Skeletal muscle cell (primary cell): Measurements from ENCODE around the gene GRHL3.

ENCODE experiments used
- DNase-seq: peaks from one replicate; pipeline ENCODE4 v3.0.0-alpha.2; 2010; ENCODE audit warnings: low read depth
- H3K4me3 ChIP-seq: 2 replicates; pipeline ENCODE4 v1.5.1; 2011; ENCODE audit warnings: low read depth, mild to moderate bottlenecking, control low read depth, low read length, moderate library complexity

Gene GRHL3

DNA sequence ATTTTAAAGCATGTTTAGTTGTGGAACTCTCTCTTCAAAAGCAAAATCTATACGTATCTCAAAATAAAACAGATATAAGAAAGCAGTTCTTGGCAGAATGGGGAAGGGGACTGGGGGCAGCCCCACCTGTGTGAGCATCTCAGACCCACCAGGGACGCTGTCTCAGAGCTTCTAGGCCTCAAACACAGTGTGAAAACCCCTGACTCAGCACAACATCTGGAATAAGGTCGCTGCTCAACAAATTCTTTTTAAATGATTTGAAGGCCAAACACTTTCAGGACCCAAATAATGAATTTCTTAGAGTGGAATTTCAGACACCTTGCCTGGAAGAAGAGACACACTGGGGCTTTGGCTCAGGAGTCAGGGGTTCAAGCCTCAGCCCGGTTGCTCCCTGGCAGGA, 27.1 kb upstream of the GRHL3 start:
- no peak for DNase-seq
- no peak overlapping the region for H3K4me3 ChIP-seq

DNA sequence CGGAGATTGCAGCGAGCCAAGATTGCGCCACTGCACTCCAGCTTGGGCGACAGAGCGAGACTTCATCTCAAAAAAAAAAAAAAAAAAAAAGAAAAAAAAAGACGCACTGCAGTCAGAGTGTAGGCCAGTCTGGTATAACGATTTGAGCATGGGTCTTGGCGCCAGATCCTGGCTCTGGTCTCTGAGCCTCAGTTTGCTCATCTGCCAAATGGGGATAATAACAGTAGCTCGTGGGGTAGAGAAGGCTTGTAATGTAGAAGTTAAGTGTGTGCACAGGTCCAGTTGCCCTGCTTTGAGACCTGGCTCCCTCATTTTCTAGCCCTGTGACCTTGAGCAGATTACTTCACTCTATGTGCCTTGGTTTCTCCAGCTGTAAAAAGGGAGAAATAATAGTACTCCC, 26.3 kb upstream of the GRHL3 start:
- no peak overlapping the region for H3K4me3 ChIP-seq
- DNase-seq, result no peak

DNA sequence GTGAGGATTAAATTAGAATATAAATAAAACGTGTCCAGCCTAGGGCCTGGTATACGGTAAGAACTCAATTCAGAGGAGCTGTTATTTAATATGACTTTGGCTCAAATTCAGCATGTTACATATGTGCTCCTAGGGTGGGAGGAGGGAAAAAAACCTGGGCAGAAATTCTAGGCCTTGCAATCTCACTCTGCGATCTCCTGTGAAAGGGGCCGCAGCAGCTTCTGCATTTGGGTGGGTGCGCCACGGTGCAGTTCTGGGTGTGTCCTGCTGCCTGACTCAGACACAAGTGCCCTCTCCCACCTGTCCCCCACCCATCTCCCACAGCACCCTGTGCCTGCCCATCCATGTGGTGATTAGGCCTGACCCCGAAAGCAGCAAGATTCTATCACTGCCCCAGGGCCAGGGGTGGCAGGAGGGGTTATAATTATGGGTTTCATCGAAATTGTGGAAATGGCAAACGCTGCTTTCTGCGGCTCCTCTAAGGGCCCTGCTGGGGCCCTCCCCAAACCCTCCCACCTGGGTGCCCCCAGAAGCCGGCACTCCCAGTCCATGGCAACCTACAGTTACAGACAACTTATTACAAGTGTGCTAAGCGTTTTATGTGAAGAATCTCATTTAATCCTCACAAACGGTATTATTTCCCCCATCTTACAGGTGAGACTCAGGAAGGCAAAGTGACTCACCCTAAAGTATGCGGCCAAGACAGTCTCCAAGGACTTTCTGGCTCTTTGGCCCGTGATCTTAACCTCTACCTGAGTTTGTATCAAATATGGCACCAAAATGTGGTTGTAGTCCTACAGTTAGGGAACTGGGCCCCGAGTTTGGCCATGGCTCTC, 25.5 kb upstream of the GRHL3 start:
- no peak overlapping the region for H3K4me3 ChIP-seq
- DNase-seq, result no peak

DNA sequence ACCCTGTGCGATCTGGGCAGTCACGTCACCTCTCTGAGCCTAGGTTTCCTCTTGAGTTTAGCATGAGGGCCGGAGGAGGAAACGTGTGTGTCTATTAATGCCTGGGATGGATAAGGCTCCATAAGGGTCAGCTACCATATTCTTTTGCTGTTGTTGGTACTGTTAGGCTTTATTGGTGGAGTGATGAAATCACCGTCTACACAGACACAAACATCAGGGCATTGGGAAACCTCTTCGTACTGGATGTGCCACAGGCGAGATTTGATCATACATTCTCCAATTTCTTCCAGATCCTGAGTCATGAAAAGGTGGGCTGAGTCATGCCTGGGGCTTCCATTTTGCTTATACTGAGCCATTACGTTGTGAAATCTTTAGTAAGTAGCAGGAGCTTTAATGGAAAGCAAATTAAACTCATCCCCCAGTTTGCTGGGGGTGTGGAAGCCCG, 24.9 kb upstream of the GRHL3 start:
- no peak overlapping the region for H3K4me3 ChIP-seq
- peak; percentile 96 for DNase-seq

DNA sequence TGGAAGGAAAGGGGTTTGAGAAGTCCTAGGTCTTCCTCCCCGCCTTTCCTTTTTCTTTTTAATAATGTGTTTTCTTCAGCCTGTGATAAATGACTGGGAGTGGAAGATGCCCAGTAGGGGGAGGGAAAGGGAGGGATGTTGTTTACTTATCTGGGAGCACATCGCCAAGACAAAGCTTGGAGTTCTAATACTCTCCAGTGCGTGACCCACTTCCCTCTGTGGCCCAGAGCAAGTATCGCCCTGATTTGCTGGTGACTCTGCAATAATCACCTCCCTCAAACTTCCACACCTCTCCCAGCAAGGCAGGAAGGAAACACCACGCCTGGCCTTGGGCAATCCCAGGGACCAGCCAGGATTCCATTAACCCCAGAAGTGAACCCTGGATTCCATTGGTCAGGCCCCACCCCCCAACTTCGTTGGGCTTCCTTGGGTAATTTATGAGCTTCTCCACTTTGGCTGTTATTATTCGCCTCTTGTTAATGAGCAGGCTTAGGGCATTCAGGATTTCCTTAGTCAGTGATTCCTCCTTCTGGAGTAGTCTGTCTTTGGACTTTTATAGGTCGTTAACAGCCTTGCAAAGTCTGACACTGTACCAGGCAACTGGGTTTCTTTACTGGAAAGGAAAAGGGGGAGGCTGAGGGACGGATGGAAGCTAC, 24.3 kb upstream of the GRHL3 start:
- peak; percentile 65 for DNase-seq
- H3K4me3 ChIP-seq, result no peak overlapping the region

DNA sequence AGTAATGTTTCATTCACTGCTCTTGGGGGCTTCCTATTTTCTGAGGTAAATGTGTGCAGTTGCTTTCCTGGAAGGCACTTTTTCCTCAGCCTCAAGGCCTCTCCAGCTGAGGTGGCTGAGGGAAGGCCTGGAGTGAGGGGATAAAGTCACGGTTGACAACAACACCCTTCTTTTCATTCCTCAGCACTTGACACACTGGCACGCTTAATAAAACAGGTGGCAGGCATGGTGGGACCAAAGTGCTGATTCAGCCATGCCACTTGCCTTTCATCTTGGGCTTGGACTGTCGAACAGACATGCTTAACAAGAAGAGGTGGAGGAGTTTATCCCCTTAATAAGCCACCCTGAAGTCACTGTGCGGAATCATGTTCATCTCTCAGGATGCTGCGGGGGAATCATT, 23.6 kb upstream of the GRHL3 start:
- no peak overlapping the region for H3K4me3 ChIP-seq
- no peak for DNase-seq

DNA sequence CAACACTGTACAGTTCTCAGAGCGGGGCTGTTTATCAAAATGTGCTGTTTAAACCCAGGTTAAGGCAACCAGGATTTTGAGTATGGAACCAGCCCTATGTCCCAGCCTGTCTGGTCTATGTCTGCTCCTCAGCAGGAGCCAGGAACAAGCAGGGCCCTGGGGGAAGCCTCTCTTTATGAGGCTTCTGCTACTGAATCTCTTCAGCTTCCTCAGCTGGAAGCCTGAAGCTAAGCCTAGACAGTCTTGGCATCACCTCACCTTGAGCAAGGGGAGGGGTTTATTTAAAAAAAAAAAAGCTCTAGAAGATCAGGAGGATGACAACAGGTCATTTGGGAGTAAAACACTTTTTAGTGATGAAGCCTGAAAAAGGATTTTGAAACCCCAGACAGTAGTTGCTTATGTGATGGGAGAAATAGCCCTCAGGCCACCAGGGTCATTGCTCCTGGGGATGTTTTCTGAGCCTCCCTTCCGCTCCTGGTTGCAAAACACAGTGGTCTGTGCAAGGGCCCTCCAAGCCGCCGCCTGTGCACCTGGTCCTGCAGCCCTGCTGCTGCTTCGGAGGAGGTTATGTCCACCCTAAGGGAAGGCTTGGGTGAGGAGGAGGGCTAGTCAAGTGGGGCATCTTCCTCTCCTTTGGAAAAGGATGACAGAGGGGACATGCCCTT, 21.8 kb upstream of the GRHL3 start:
- no peak overlapping the region for H3K4me3 ChIP-seq
- DNase-seq, result no peak

DNA sequence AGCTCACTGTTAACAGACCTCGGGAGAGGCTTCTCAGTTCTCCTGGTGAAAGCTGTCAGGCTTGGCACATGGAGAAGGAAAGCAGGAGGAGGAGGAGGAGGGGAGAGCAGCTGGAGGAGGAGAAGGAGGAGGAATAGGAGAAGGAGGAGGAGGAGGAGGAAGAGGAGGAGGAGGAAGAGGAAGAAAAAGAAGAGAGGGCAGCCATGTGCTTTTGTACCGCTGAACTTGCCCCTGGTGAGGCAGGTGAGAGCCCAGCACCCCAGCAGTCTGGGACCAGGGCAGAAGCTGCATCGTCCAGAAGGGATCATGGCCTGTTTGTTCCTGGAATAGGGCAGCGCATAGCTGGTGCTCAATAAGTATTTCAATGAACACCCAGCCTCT, 21.3 kb upstream of the GRHL3 start:
- H3K4me3 ChIP-seq, result no peak overlapping the region
- DNase-seq, result no peak

DNA sequence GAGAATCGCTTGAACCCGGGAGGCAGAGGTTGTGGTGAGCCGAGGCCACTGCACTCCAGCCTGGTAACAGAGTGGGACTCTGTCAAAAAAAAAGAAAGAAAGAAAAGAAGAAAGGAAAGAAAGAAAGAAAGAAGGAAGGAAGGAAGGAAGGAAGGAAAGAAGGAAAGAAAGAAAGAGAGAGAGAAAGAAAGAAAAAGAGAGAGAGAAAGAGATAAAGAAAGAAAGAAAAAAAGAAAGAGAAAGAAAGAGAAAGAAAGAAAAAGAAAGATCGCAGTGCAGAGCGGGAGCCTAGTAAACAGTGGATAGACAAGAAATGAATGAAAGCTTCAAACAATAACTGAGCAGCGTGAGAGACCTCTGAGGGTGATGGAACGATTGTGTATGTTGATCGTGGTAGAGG, 20.6 kb upstream of the GRHL3 start:
- no peak for DNase-seq
- no peak overlapping the region for H3K4me3 ChIP-seq

DNA sequence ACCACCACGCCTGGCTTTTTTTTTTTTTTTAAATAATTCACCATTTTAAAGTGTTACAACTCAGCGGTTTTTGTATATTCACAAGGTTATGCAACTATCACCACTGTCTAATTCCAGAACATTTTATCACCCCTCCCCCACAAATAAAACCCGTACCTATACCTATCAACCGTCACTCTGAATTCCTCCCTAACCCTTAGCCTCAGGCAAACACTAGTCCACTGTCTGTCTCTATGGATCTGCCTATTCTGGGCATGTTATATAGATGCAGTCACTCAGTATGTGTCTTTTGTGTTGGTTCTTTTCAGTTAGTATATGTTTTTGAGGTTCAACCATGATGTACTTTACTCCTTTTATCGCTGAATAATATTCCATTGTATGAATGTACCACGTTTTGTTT, 19.3 kb upstream of the GRHL3 start:
- H3K4me3 ChIP-seq, result no peak overlapping the region
- DNase-seq, result no peak

DNA sequence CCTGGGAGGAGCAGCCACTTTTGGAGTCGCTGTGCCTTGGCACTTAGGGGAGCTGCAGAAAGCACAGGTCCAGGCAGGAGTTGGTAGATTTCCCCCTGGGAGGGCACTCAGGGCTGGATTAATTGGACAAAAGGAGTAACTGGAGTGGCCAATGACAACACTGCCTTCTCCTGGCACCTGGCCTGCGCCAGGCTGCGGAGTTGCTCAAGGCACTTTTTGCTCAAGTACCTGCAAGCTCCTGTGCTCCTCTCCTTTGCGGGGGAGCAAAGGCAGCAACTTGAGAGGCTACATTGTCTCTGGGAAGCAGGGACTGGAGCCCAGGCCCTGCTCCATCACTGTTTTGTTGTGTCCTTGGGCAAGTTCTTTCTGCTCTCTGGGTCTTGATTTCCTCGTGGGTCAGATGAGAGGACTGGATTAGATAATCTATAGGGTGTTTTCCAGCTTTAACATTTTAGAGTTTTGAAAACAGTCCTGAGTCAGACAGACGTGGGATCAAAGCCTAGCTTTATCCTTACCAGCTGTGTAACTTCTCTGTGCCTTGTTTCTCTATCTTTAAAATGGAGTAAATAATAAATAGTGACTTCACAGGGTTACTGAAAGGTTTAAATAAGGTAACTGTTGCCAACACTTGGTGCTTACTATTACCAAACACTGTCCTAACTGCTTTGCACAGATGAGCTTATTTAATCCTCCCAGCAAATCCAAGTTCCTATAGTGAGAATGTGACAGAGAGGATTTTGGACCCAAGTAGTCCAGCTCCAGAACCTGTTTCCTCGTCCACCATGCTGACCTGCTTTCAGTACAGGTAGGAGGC, 18.0 kb upstream of the GRHL3 start:
- DNase-seq, result no peak

DNA sequence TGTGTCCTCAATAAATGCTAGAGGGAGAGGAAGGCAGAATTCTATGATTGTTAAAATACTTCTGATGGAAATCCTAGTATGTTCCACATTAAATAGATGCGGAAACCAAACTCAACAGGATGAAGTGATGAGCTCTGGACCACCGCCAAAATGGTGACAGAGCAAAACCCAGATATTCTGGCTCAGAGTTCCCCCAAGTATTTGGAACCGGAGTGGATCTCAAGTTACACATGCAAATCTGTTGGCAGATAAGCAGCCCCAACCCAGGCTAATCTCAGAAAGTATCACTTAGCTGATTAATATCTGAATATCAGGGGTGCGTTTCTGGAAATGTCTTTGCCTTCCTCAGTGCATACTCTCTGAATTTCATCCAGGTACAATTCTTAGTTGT, 17.4 kb upstream of the GRHL3 start:
- no peak overlapping the region for H3K4me3 ChIP-seq
- no peak for DNase-seq

More for the DNA sequence above, 18.0 kb upstream of the GRHL3 start:
- H3K4me3 ChIP-seq, result no peak overlapping the region

DNA sequence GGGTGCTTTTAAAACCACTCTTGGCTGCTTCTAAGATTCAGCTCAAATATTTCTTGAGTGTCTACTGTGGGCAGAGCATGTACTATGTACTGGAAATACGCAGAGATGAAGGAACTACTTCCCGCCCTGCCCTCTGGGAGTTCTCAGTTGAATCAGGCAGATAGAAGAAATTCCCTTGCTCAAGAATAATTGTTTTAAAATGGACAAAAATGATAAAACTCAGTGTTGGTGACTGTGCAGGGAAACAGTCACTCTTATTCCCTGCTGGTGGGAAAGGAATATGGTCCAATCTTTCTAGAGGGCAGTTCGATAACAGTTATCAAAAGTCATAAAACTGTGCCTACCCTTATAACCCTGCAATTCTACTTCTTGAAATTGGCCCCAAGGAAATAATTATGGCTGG, 16.9 kb upstream of the GRHL3 start:
- H3K4me3 ChIP-seq, result no peak overlapping the region
- DNase-seq, result no peak

DNA sequence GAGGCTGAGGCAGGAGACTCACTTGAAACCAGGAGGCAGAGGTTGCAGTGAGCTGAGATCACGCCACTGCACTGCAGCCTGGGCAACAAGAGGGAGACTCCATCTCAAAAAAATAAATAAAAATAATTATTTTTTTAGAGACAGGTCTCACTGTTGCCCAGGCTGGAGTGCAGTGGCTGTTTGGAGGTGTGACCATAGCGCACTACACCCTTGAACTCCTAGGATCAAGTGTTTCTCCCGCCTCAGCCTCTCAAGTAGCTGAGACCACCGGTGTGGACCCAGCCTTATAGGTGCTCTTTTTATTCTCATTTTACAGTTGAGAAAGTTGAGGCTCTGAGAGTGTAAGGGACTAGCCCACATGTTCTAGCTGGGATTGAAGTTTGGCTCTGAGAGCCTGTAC, 15.6 kb upstream of the GRHL3 start:
- no peak overlapping the region for H3K4me3 ChIP-seq
- no peak for DNase-seq

DNA sequence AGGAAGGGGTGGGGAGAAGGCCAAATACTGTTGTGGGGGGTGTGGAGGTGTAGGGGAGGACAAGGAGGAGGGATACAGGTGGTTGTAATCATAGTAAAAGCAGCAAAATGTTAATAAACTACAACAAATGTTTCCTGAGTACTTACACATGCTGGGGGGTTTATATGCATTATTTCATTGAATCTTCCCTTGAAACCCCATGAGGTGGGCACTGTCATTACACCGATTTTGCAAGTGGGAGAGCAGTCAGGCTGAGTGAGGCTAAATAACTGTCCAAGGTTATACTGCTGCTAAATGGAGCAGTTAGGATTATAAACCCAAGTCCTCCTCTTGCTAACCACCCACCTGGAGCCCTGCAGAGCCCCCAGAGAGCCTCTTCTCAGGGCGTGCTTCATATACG, 14.4 kb upstream of the GRHL3 start:
- no peak for DNase-seq
- H3K4me3 ChIP-seq, result no peak overlapping the region

DNA sequence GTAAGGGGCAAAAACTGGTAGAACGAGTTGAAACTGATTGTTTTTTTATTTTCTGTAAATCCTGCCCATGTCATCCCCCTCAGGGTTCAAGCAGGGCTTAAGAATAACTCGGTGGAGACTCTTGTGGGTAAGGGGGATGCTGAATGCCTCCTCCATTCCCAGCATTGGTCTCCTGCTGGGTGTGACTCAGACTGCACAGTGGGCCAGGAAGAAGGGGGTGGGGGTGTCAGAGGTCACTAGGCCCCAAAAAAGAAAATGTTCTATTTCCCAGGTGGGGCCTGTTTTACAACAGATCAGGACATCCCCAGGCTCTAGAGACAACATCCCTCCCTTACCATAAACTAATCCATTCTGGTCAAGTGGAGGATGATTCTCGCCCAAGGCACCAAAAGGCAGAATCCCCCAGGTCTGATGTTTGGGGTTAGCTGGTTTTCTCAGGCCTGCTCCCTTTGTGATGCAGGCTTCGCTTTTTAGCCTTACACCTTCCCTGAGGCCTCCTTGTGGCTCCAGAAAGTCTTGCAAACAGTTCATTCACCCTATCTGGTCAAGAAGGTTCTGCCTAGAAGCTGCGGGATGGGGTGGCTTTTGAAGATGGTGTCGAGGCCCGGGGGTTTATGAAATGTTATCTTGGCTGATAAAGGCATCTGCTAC, 10.7 kb upstream of the GRHL3 start:
- no peak overlapping the region for H3K4me3 ChIP-seq
- DNase-seq, result no peak

DNA sequence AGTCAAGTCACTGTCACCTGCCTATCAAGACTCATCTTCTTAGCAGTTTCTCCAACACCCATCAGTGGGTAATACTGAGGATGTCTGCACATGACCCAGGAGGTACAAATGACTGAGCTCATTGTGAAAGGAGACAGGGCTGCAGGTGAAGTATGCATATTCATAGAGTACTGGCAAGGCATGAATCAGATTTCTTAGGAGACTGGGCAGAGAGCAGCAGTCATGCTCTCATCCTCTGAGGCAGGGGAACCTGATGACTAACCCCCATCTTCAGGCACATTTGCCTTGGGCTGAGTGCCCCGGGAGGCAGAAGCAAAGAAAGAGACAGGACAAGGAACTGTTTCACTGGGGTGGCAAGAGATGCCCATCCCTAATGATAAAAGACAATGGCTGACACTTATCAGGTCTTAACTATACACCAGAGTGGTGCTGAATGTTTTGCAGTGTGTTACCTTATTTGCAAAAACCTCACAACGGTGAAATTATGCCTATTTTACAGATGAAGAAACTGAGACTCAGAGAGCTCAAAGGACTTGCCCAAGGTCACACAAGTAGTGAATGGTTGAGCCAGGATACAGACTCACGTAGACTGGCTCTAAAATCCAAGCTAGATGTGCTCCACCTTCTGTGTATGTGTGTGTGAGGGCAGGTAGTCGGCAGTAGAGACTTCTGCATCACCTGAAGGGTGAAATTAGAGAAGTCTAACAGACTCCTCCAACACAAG, 9.2 kb upstream of the GRHL3 start:
- no peak overlapping the region for H3K4me3 ChIP-seq
- DNase-seq, result no peak

DNA sequence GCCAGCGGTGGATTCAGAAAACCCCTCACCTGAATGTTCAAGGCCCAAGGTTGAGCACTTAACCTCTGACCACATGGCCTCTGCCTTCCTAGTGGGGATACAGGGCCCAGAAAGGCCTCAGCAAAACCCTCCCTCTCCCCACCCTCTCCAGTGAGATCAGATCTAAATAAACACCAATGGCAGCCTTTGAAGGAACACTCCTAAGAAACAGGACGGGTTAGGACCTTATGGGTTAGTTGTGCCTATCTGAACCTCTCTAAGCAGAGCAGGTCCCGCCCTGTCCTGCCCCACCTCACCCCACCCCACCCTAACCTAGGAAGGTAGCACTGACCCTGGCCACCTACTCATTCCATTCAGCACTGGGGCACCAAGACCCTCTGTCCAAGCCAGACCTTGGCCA, 7.9 kb upstream of the GRHL3 start:
- no peak overlapping the region for H3K4me3 ChIP-seq
- DNase-seq, result no peak

DNA sequence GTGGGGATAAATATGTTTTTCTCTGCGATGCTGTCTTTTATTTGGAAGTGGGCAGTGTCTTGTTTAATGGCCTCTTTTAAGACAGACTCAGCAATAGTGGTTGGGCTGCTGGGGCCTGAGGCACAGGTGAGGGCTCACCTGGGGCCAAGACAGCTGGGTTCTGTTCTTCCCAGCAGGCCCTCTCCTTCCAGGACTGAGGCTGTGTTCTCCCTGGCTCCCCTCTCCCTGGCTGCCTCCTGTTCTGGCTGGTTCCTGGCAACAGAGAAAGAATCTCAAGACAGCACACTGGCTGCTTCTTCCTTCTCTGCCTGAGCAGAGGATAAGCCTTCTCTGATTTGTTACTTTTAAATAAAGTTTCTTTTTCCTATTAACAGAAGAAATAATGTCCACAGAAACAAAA, 7.4 kb upstream of the GRHL3 start:
- H3K4me3 ChIP-seq, result no peak overlapping the region
- no peak for DNase-seq
